Neural progenitor cell (in vitro differentiated cells): Measurements from ENCODE around the gene KCMF1. TPM values are rescaled to one million over a fixed set of nuclear protein-coding genes. Genes with fewer than 3 reads are reported as not detected.
"Not testable (repeated sequence)": the region's sequence is repeated elsewhere in the genome, so short reads cannot be mapped to it uniquely, and the experiment has no call there.

ENCODE experiments used
- DNase-seq: peaks from one replicate; pipeline ENCODE4 v3.0.0-alpha.2; 2016; ENCODE audit warnings: low spot score
- H2AFZ ChIP-seq: fragments of 200-600 bp; sonication (generic); replicated peaks from 2 replicates; pipeline ENCODE4 v1.6.1; 2016; ENCODE audit warnings: antibody characterized with exemption
- H3F3A ChIP-seq: fragments of 200-600 bp; sonication (generic); 2 replicates; pipeline ENCODE4 v1.6.1; 2016; ENCODE audit warnings: antibody characterized with exemption, low read depth
- H3K27ac ChIP-seq: fragments of 200-600 bp; sonication (generic); 2 replicates; pipeline ENCODE4 v1.5.1; 2016; ENCODE audit warnings: mild to moderate bottlenecking
- H3K27me3 ChIP-seq: fragments of 200-600 bp; sonication (generic); 2 replicates; pipeline ENCODE4 v1.6.1; 2016; ENCODE audit warnings: mild to moderate bottlenecking, moderate library complexity
- H3K36me3 ChIP-seq: fragments of 200-600 bp; sonication (generic); 2 replicates; pipeline ENCODE4 v1.5.1; 2016
- H3K4me1 ChIP-seq: fragments of 200-600 bp; sonication (generic); 2 replicates; pipeline ENCODE4 v1.6.1; 2016; ENCODE audit warnings: mixed run types
- H3K4me2 ChIP-seq: fragments of 200-600 bp; sonication (generic); 2 replicates; pipeline ENCODE4 v1.6.1; 2016
- H3K4me3 ChIP-seq: fragments of 200-600 bp; sonication (generic); 2 replicates; pipeline ENCODE4 v1.5.1; 2016
- H3K79me2 ChIP-seq: fragments of 200-600 bp; sonication (generic); 2 replicates; pipeline ENCODE4 v1.6.1; 2016; ENCODE audit warnings: low read depth
- H3K9ac ChIP-seq: fragments of 200-600 bp; sonication (generic); 2 replicates; pipeline ENCODE4 v1.6.1; 2016
- H3K9me3 ChIP-seq: fragments of 200-600 bp; sonication (generic); 2 replicates; pipeline ENCODE4 v1.5.1; 2016; ENCODE audit warnings: low read depth
- H4K20me1 ChIP-seq: fragments of 200-600 bp; sonication (generic); 2 replicates; pipeline ENCODE4 v1.6.1; 2016; ENCODE audit warnings: low read depth
- H3K27ac Mint-ChIP-seq: 3 replicates; pipeline ENCODE4 v1.8.0; 2021; ENCODE audit warnings: mixed read lengths
- H3K27me3 Mint-ChIP-seq: 2 replicates; pipeline ENCODE4 v1.8.0; 2022; ENCODE audit warnings: low read depth, mild to moderate bottlenecking, inconsistent platforms, moderate library complexity, mixed read lengths; ENCODE audit not compliant: insufficient read depth
- H3K36me3 Mint-ChIP-seq: 3 replicates; pipeline ENCODE4 v1.8.0; 2021; ENCODE audit warnings: mixed read lengths
- H3K4me1 Mint-ChIP-seq: 3 replicates; pipeline ENCODE4 v1.8.0; 2021; ENCODE audit warnings: mixed read lengths
- H3K4me3 Mint-ChIP-seq: 3 replicates; pipeline ENCODE4 v1.8.0; 2021; ENCODE audit warnings: mild to moderate bottlenecking, moderate library complexity, mixed read lengths
- H3K9me3 Mint-ChIP-seq: 3 replicates; pipeline ENCODE4 v1.8.0; 2020; ENCODE audit warnings: mixed read lengths
- CTCF ChIP-seq: fragments of 200-600 bp; sonication (generic); IDR thresholded peaks from 2 replicates; pipeline ENCODE4 v1.5.1; 2017; ENCODE audit warnings: antibody characterized with exemption, mild to moderate bottlenecking
- EZH2 ChIP-seq: fragments of 200-600 bp; sonication (generic); IDR thresholded peaks from 2 replicates; pipeline ENCODE4 v1.6.1; 2017; ENCODE audit warnings: antibody characterized with exemption, mild to moderate bottlenecking, moderate library complexity
- EZH2phosphoT487 ChIP-seq: fragments of 200-600 bp; sonication (generic); IDR thresholded peaks from 2 replicates; pipeline ENCODE4 v1.6.1; 2017; ENCODE audit warnings: antibody characterized with exemption
- total RNA-seq: library from RNA; depleted of rRNA; stranded (reverse); fragments of >200 nt; gene quantifications from 2 replicates; pipeline ENCODE4 v1.2.3, GENCODE V29; 2015; ENCODE audit warnings: low replicate concordance

Gene KCMF1
- total RNA-seq, 1 donor from 2014 or later, result 99.7 TPM

- TF ChIP-seq EZH2 (no peak), EZH2phosphoT487 (no peak), CTCF (no peak)
- H3K9me3 ChIP-seq, result no peaks in the 10 kb centered on the region
Observed at GRCh38 chr2:84942964-84943421, 28.0 kb upstream of the KCMF1 start.

GRCh38 chr2:84944295-84944909 is 26.6 kb upstream of the KCMF1 start:
- Histone ChIP-seq H3K4me3 (no peak overlapping the region), H3K4me2 (no peak overlapping the region), H3K27me3 (no peaks in the 10 kb centered on the region), H2AFZ (no peak overlapping the region), H3K36me3 (no peaks in the 10 kb centered on the region), H3K27ac (no peak overlapping the region), H3K9me3 (no peaks in the 10 kb centered on the region), H3K79me2 (no peaks in the 10 kb centered on the region), H3K9ac (no peak overlapping the region), H4K20me1 (no peaks in the 10 kb centered on the region), H3F3A (no peaks in the 10 kb centered on the region), H3K4me1 (no peaks in the 10 kb centered on the region)
- Mint-ChIP-seq H3K27ac (no peak overlapping the region), H3K4me1 (peaks cover 4% of the 10 kb centered on the region), H3K36me3 (no peaks in the 10 kb centered on the region), H3K9me3 (no peaks in the 10 kb centered on the region), H3K4me3 (no peak overlapping the region), H3K27me3 (no peaks in the 10 kb centered on the region)
- DNase-seq, result no peak
- no peak for TF ChIP-seq EZH2phosphoT487
- no peak for TF ChIP-seq EZH2
- no peak for TF ChIP-seq CTCF

More at GRCh38 chr2:84942964-84943421, 28.0 kb upstream of the KCMF1 start:
- Histone ChIP-seq H3K79me2 (no peaks in the 10 kb centered on the region), H2AFZ (no peak overlapping the region), H3K27ac (no peak overlapping the region), H3F3A (no peaks in the 10 kb centered on the region), H3K4me2 (no peak overlapping the region), H3K36me3 (no peaks in the 10 kb centered on the region), H4K20me1 (no peaks in the 10 kb centered on the region), H3K9ac (no peak overlapping the region), H3K27me3 (no peaks in the 10 kb centered on the region), H3K4me3 (no peak overlapping the region), H3K4me1 (no peaks in the 10 kb centered on the region)
- no peak overlapping the region for H3K4me3 Mint-ChIP-seq
- H3K4me1 Mint-ChIP-seq, result peaks cover 4% of the 10 kb centered on the region
- DNase-seq, result no peak
- H3K36me3 Mint-ChIP-seq, result no peaks in the 10 kb centered on the region
- no peaks in the 10 kb centered on the region for H3K27me3 Mint-ChIP-seq
- H3K27ac Mint-ChIP-seq, result no peak overlapping the region
- no peaks in the 10 kb centered on the region for H3K9me3 Mint-ChIP-seq

GRCh38 chr2:84945838-84946203 is 25.1 kb upstream of the KCMF1 start:
- not testable (repeated sequence) for DNase-seq, H2AFZ ChIP-seq, H3K9me3 ChIP-seq, H3K4me1 Mint-ChIP-seq, H3K4me1 ChIP-seq, H3K4me3 ChIP-seq, H3K9ac ChIP-seq, H3K36me3 Mint-ChIP-seq, H3F3A ChIP-seq, H3K27ac ChIP-seq, H3K27me3 ChIP-seq, H3K36me3 ChIP-seq, H3K9me3 Mint-ChIP-seq, H4K20me1 ChIP-seq, H3K79me2 ChIP-seq, H3K4me3 Mint-ChIP-seq, H3K27me3 Mint-ChIP-seq, H3K4me2 ChIP-seq, H3K27ac Mint-ChIP-seq

- Histone ChIP-seq H3K79me2 (no peaks in the 10 kb centered on the region), H3K4me1 (no peaks in the 10 kb centered on the region), H3K4me3 (no peak overlapping the region), H3K4me2 (no peak overlapping the region), H3K27me3 (no peaks in the 10 kb centered on the region), H3F3A (no peaks in the 10 kb centered on the region), H3K36me3 (no peaks in the 10 kb centered on the region), H3K9me3 (no peaks in the 10 kb centered on the region), H3K27ac (no peak overlapping the region), H3K9ac (no peak overlapping the region), H2AFZ (no peak overlapping the region), H4K20me1 (no peaks in the 10 kb centered on the region)
- Mint-ChIP-seq H3K9me3 (no peaks in the 10 kb centered on the region), H3K27ac (no peak overlapping the region), H3K4me3 (no peak overlapping the region), H3K4me1 (peaks cover 4% of the 10 kb centered on the region), H3K27me3 (no peaks in the 10 kb centered on the region), H3K36me3 (peaks cover 2% of the 10 kb centered on the region)
- DNase-seq, result no peak
- TF ChIP-seq EZH2, result no peak
- no peak for TF ChIP-seq EZH2phosphoT487
- no peak for TF ChIP-seq CTCF
Observed at GRCh38 chr2:84946204-84947009, 24.6 kb upstream of the KCMF1 start.
